ENCODE data around the gene CCDC70.

The CCDC70 gene

GRCh38 chr13:51829568-51829899 is 32.2 kb upstream of the CCDC70 start:
- no peak for DNase-seq (ENCODE audit: low read depth)

- DNase-seq (ENCODE audit: low read depth): no peak
Observed at GRCh38 chr13:51831519-51831918, 30.2 kb upstream of the CCDC70 start.

DNA sequence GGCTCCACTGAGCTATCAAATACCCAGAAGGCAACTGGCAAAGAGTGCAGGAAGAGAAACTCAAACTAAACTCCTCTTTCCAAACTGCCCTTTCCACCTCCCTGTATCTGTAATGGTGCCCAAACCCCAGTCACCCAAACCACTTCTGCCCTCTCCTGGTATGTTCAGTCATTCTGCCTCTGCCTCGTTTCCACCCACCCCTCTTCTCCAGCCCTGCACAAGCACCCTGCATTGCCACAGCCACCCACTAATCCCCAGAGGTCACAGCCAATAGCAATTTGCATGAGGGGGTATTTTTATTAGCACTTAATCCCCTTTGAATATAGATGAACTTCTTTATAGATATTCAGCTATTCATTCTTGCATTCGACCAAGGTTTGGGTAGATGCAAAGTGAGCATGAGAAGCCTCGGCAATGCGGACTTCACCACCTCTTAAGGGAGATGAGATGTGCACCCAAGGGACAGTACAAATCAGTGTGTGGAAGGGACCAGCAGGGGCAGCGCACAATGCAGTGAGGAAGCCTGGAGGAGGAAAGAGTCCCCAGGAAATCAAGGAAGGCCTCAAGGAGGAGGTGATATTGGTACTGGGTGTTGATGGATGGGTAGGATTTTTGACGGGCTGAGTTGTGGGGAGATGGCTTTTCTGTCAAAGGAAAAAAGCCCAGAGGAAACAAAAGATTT is 29.2 kb upstream of the CCDC70 start:
- DNase-seq (ENCODE audit: low read depth): peak; percentile 20

GRCh38 chr13:51833980-51834379 is 27.8 kb upstream of the CCDC70 start:
- DNase-seq (ENCODE audit: low read depth): no peak

GRCh38 chr13:51834581-51835171 is 27.1 kb upstream of the CCDC70 start:
- no peak for DNase-seq (ENCODE audit: low read depth)

GRCh38 chr13:51837016-51837415 is 24.8 kb upstream of the CCDC70 start:
- DNase-seq (ENCODE audit: low read depth): no peak

DNA sequence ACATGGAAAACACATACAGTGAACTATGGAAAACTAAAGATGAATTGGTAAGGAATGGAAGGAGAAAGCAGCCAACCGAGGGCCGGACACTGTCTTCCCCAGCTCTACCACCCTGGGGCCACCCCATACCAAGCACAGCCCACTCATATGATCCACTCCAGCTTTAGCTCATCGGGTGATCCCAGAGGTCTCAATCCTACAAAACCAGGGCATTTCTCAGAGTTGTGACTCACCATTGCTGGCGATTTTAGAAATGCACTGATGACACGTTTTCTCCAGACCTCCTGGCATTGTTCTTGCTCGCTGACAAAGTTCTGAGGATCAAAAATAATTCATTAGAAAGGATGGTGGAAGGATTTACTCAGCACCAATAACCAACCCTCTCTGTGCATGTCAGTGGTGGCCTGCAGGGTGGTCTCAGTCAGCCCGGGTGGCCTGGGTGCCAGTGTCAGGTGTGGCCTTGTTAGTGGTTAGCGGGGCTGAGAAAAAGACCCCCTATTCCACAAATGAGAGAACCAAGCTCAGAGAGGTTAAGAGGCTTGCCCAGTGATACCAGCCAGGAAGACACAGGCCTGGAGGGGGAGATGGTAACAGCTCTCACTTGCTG is 23.4 kb upstream of the CCDC70 start:
- DNase-seq (ENCODE audit: low read depth): no peak

DNA sequence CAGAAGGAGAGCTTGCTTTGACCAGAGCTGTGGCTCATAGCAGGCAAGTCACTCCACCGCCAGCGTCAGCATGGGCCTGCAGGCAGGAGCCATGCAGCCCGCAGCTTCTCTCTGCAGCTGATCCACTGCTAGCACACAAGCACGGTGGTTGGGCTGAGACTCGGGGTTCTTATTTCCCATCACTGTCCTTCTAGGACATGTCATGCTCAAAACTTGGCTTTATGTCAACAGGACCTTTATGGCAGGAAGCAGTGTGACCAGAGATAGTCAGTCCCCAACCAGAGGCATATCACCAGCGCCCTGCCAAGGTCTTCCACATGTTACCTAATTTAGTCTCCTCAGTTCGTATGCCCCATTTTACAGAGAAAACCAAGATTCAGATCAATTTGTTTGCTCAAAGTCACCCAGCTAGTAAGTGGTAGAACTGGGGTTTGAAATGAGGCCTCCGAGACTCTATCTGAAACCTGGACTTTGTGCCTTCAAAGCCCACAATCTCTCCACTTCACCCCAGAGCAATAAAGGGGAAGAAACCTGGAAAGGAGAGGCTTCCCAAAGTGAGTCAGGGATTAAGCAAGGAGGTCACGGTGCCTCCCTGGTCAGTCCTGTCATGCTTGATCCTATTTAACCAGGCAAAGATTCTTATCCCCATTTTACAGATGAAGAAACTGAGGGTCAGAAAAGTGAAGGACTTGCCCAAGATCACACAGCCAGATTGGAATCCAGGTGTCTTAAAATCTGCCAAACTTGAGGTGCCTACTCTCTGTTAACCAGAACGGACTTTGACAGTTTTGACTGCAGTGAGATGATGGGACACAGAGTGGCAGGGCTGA is 21.8 kb upstream of the CCDC70 start:
- no peak for DNase-seq (ENCODE audit: low read depth)

DNA sequence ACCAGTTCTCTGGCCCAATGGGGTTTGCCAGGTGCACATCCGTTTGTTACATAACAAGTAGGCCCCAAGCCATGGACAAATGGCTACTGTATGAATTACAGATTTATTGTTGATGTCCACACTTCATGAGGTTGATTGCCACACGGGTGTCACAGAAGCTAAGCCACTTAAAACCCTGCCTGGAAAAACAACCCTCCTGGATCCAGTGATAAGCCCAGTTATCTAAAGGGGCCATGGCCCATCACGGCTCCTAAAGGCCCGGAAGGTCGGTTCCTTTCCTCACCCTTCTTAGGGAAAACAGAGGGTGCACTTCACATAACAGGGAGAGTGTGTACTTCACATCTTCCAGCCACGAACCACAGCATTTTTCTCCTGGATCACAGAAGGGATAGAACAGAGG is 20.9 kb upstream of the CCDC70 start:
- no peak for DNase-seq (ENCODE audit: low read depth)

GRCh38 chr13:51841732-51842131 is 20.0 kb upstream of the CCDC70 start:
- DNase-seq (ENCODE audit: low read depth): no peak

DNA sequence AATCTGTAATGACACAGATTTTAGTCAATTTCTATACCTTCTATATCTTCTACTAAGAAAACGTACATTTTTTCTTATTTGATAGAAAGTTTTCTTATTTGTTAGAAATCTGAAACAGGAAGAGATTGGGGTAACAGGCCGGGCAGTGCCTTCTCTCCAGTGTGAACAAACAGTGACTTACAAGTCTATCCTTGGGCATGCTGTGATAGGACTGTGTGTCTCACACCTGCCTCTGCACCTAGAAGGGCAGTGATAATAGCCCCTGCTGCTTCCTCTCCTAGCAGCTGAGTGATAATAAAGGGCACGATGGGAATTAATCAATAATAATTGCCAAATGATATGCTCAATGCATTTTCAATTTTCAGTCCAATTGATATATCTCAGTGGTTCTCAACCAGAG is 18.2 kb upstream of the CCDC70 start:
- no peak for DNase-seq (ENCODE audit: low read depth)

- peak; percentile 41 for DNase-seq (ENCODE audit: low read depth)
Observed at GRCh38 chr13:51844862-51845573, 16.8 kb upstream of the CCDC70 start, which contains the start of gene TMEM272. Gene TMEM272 (minus strand): TSS chr13:51845177. CDS start chr13:51838530, 6,647 bp downstream.

DNA sequence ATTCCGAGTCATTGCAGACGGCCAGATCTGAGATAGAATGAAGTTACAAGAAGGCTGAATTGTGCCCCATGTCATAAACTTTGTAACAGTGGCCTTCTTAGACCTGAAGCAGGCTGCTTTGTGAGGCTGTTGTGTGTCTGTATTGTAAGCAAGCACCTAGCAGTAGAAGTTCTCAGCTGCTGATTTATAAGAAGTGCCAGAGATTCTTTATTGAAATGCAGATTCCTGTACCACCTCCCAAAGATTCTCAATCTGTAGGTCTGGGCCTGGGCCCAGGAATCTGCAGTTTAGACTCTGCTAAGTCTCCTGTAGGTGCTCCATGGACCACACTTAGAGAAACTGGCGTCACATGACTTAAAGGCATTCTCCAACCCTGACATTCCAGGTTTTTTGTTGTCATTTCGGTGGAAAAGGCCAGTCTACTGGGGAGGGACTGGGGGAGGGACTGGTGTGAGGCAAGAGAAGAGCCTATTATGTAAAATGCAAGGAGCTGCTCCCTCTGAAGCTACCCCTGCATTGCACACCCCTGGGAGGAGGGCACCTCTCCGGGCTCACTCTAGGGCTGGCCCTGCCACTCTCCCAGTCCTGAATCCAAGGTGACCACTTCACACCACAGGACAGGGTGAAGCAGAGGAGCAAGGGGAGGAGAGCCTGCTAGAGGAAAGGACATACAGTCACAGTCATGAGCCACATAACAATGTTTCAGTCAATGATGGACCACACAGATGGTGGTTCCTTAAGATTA is 16.0 kb upstream of the CCDC70 start:
- no peak for DNase-seq (ENCODE audit: low read depth)

DNA sequence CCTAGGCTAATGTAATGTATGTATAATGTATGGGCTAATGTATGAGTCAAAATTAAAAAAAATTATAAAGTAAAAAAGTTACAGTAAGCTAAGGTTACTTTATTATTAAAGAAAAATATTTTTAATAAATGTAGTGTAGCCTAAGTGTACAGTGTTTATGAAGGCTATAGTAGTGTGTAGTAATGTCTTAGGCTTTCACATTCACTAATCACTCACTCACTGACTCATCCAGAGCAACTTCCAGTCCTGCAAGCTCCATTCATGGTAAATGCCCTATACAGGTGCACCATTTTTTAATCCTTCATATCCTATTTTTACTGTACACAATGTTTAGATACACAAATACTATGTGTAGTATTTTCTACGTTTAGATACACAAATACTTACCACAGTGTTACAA is 15.0 kb upstream of the CCDC70 start:
- DNase-seq (ENCODE audit: low read depth): no peak

DNA sequence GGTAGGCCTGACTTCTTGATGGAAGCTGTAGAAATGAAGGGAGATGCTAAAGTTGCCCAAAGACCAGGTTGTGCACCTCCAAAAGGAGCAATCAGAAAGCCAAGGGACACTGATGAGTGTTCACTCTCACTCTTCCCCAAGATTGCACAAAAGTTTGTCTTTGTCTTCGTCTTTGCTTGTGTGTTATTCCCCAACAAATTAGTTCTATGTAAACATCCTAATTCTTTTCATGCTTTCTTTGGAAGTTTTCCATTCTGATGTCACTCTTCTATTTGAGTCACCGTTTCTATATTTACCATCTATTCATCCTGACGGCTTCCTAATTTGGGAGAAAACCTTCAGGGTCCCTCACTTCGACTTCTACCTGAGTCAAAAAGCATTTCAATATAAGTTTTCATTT is 13.1 kb upstream of the CCDC70 start:
- no peak for DNase-seq (ENCODE audit: low read depth)

DNA sequence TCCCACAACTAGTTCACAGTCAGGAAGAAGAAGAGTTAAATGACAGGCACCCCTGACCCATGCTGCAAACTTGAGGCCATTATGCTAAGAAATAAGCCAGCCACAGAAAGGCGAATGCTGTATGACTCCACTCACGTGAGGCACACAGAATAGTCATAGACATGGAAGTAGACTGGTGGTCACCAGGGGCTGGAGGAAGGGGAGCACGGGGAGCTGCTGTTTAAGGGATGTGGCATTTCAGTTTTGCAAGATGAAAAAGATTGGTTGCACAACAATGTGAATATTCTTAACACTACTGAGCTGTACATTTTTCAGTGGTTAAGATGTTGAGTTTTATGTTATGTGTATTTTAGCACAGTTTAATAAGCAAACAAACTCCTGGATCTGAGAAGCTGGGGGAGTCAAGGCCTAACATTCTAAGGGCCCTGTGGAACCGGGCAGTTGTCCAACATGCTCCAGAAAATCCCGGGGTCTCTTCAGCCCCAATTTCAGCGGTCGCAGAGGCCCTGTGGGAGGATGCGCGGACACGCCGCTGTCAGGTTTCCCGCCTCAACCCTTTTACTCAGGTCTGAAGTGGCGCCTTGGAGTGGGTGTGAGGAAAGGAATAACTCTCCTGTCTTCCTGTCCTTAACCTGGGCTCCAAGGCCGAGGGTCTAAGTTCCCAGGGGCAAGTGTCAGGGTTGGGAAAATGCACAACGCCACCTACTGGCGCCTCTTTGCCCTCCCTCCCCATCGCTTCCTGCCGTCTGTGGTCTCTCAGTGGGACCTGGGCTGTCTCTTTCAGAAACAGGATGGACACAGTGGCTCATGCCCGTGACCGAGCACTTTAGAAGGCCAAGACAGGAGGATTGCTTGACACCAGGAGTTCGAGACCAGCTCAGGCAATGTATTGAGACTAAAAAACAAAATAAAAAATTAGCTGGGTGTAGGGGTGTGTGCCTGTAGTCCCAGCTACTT is 12.3 kb upstream of the CCDC70 start:
- no peak for DNase-seq (ENCODE audit: low read depth)

DNA sequence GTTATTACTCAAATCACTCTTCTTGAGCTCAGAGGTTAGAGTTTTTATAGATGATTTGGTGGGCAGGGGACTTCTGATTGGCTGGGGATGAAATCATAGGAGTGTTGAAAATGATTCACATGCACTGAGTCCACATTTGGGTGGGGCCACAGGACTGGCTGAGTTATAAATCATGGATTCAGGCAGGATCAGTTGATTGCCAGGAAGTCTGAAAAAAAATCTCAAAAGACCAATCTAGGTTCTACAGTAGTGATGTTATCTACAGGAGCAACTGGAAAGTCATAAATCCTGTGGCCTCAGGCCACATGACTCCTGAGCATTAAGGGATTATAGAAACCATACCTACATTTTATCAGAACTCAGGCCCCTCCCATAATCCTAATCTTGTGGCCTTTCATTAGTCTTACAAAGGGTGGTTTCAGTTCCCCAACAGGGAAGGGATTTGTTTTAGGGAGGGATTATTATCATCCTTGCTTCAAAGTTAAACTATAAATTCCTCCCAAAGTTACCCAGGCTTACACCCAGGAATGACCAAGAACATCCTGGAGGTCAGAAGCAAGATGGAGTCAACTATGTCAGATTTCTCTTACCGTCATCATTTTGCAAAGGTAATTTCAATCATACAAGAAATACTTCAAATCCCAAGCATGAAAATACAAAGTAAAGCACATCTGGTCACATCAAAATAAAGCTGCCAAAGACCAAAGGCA is 5.6 kb upstream of the CCDC70 start:
- no peak for DNase-seq (ENCODE audit: low read depth)

- no peak for DNase-seq (ENCODE audit: low read depth)
Observed at GRCh38 chr13:51856998-51857397, 4.8 kb upstream of the CCDC70 start.

- no peak for DNase-seq (ENCODE audit: low read depth)
Observed at GRCh38 chr13:51858433-51859247, 3.1 kb upstream of the CCDC70 start.

Measured in activated T-helper 9 cell treated with anti-CD3 and anti-CD28 coated beads, Interleukin-2, amount 50 U/mL, for 16 hours (primary cell).